Hematopoietic multipotent progenitor cell treated with erythropoietin and hydrocortisone succinate and interleukin-3 and kit ligand, for 6 days (in vitro differentiated cells): ENCODE measurements around the gene MS4A18.

Experiments used
- DNase-seq: peaks from one replicate; pipeline ENCODE4 v3.0.0-alpha.2; 2015

MS4A18 gene

DNA sequence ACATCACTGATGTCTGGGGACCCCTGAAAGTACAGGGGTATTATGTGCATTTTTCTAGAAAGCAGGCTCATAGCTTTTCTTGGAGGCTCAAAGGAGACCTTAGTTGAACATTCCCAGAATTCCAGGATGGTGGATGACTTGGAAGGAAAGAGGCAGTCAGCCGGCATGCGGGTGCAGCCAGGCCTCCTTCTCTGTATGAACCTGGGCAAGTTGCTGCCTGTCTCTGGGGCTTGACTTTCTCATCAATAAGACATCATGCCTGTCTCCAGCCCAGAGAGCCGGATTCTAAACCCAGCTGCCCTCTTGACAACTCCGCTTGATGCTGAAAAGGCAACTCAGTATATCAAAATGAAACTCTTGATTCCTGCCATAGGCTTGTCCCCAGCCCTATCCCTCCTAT lies 44.8 kb downstream of the MS4A18 start:
- DNase-seq = no peak

- no peak for DNase-seq
Observed at GRCh38 chr11:60769811-60770210, 45.3 kb downstream of the MS4A18 start.

DNA sequence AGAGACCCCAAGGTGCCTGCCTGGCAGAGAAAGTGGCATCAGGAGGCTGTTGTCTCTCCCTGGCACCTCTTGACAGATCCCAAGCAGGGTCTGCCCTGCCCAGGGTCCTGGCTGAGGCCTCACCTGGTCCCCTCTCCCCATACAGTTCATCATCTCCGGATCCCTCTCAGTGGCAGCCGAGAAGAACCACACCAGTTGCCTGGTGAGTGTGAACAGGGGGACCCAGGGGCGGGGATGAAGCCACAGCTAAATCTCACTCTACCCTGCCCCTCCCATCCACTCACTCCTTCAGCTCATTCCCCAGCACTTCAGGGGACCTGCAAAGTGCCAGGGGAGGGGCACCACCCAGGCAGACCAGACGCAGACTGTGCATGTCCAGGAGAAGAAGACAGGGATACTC lies 46.6 kb downstream of the MS4A18 start:
- no peak for DNase-seq

DNA sequence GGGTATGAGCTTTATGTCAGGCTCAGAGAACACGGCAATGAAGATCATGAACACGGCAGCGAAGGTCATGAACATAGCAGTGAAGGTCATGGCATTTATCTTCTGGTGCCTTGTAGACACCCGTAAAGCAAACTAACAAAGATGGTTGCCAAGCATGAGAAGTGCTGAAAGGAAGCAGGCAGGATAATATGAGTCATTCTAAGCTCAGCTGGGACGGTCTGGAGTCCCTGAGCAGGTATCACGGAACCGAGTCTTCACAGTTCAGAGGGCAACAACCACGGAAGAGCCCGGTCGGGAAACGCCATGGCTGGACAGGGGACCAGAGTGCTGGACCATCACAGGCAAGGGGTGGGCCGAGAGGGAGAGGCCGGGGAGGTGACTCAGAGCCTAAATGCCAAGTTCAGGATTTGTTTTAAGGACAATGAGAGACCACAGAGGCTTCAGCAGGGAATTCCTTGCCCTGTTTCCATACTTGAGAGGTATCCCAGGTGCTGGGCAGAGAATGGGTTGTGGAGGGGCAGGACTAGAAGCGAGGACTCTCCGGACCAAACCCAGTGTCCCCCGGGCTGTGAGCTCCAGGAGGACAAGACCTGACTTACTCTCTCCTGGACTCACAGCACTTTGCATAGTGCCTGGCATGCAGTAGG lies 47.5 kb downstream of the MS4A18 start:
- no peak for DNase-seq

GRCh38 chr11:60772666-60773065 lies 48.1 kb downstream of the MS4A18 start:
- no peak for DNase-seq

DNA sequence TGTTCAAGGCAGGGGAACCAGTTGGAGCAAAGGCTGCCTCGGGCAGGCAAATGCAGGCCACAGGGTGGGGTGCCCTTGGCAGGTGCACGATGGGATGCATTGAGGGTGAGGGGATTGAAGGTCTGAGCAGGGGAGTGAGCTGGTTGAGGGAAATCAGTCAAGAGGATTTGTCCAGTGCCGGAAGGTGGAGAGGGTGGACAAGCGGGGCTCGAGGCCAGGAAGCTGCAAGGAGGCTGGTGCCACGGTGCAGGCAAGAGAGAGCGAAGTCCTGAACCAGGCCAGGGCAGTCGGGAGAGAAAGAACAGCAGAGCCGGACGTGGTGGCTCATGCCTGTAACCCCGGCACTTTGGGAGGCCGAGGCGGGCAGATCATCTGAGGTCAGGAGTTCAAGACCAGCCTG lies 50.2 kb downstream of the MS4A18 start:
- DNase-seq = no peak

GRCh38 chr11:60775420-60775961 lies 51.0 kb downstream of the MS4A18 start:
- DNase-seq = peak; percentile 92

GRCh38 chr11:60776167-60776566 lies 51.6 kb downstream of the MS4A18 start:
- DNase-seq = no peak

DNA sequence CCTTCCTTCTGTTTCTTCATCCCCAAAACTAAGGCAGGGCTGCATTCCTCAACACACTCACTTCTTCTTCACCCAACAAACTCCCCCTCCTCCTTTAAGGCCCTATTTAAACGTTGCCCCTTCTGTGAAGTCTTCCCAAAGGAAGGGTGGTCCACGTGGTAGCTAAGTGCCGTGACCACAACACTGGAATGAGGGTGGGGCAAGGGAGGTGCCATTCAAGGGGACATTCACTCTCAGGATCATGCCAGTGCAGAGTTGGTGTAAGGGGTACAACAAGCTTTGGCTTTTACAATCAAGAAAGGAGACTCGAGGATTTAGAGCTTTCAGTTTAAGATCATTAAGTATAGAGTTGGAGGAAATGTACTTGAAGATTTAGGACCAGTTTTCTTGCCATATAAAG lies 52.6 kb downstream of the MS4A18 start:
- DNase-seq = no peak

DNA sequence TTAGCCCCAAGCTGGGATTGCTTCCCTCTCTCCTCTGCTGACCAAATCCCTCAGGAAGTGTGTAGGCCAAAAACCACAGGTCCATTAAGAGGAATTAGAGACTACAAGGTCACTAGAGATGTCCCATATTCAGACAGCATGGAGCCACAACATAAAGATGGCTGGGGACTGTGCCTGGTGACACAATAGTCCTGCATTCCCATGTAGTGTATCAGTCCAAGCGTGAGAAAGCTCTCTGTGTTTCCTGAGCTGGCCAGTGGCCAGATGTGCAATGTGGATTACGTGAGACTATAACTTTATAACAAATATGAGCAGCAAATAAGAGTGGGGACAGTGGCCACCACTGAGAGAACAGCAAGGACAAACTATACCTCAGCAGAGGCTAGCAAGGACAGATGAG lies 53.1 kb downstream of the MS4A18 start:
- DNase-seq = no peak

DNA sequence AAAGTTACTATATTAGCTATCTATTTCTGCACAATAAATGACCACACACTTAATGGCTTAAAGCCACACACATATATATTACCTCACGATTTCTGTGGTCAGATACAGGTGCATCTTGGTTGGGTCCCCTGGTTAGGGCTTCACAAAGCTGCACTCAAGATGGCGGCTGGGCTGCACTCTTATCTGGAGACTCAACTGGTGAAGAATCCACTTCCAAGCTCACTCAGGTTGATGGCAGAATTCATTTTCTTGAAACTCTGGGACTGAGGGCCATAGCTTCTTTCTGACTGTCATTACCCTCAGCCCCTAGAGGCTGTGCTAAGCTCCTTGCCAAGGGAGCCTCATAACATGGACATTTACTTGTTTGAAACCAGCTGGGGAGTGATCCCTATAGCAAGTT lies 55.5 kb downstream of the MS4A18 start:
- no peak for DNase-seq

DNA sequence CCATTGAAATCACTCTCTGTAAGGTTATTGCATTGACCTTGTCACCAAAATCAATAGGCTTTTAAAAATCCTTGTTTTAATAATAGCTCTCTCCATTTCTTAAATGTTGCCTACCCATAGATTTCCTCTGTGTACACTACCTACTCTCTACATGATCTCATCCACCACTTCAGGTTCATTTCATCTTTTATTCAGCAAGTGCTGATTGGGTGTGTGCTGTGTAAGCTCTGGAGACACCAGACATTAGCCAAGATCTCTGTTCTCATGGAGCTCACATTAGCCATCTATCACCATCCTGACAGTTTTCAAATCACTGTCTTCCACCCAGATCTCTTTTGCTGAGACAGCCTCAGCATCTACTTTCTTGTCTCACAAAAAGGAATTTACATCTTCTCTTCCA lies 56.3 kb downstream of the MS4A18 start:
- no peak for DNase-seq

- no peak for DNase-seq
Observed at GRCh38 chr11:60781286-60781980, 56.9 kb downstream of the MS4A18 start.

DNA sequence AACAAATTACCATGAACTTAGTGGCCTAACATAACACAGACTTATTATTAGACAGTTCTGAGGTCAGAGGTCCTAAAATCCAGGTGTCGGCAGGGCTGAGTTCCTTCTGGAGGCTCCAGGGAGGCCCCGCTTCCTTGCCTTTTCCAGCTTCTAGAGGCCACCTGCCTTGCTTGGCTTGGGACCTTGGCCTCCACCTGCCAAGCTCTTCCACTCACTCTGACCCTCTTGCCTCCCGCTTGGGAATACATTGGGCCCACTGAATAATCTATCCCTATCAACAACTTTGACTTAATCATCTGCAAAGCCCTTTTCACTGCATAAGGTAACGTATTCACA lies 57.4 kb downstream of the MS4A18 start:
- DNase-seq = no peak

GRCh38 chr11:60782393-60783140 lies 58.0 kb downstream of the MS4A18 start:
- DNase-seq = no peak

DNA sequence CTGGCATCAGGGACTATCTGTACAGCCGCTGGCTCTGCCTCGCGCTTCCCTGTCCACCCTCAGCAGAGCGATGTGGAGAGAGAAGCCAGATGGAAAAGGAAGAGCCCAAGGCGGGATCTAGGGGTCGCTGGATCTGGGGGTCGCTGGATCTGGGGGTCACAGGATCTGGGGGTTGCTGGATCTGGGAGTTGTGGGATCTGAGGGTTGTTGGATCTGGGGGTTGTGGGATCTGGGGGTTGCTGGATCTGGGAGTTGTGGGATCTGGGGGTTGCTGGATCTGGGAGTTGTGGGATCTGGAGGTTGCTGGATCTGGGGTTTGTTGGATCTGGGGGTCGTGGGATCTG lies 58.6 kb downstream of the MS4A18 start:
- DNase-seq = no peak

DNA sequence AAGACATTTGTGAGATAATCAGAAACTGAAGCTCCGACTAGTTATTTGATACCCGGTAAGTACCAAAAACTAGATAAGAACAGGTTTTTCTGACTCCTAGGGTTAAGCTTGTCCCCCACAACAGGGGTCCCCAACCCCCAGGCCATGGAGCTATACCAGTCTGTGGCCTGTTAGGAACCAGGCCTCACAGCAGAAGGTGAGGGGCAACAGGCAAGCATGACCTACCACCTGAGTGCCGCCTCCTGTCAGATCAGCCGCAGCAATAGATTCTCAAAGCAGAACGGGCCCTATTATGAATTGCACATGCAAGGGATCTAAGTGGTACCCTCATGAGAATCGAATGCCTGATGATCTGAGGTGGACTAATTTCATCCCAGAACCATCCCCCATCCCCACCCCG lies 59.4 kb downstream of the MS4A18 start:
- DNase-seq = no peak

DNA sequence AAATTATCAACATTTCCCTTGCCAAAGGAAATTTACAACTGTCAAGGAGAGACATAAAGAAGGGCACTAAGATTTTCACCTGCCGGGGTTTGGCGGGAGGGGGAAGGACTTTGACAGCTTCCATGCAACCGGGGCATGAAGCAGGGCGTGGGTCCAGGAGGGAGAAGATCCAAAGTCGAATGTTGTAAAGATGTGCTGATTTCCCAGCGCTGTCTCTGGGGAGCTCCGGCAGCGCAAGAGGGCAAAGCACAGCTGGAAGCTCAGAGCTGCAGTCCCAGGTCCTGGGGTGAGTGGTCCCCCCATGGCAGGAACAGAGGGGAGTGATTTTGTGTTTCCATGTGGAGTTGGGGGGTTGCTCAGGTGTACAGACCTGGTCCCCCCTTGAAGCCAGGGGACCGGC lies 60.6 kb downstream of the MS4A18 start, which contains the start of gene MS4A10:
TSS of gene MS4A10 (plus strand) at position 198 of the 400 bp plus-strand sequence. CDS start 5,003 bp downstream, outside the sequence.
- DNase-seq = no peak

- no peak for DNase-seq
Observed at GRCh38 chr11:60785806-60786361, 61.4 kb downstream of the MS4A18 start.

DNA sequence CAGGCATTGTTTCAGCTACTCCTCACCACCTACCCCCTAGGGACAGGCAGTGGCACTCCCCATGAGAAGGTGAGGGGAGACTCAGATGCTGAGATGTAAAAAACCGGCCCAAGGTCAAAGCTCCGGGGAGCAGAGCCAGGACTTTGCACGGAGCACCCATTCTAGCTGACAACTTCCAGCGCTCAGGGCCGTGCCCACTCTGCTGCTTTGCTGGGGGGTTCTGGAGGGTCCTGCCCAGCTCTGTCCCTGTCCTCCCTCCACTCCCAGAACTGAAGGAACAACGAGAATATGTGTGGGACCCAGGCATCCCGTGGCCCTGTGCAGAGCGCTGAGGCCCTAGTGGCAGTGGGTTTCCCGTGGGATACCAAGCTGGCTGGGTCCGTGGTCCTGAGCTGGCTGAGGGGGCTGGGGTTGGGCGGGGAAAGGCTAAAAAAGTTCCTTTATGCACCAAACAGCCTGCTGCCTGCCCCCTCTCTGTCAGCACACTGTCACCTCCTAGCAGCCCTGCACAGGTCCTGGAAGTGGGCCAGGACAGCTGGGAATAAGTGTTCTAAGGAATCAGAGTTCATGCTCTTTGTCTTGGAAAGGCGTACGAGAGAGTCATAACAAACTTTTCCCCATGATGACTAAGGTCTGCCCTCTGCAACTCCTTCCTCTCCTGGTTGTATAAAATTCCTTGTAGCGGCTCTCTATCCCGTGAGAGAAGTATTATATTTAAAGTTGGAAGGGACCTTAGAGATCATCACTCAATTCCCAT lies 62.5 kb downstream of the MS4A18 start:
- no peak for DNase-seq

DNA sequence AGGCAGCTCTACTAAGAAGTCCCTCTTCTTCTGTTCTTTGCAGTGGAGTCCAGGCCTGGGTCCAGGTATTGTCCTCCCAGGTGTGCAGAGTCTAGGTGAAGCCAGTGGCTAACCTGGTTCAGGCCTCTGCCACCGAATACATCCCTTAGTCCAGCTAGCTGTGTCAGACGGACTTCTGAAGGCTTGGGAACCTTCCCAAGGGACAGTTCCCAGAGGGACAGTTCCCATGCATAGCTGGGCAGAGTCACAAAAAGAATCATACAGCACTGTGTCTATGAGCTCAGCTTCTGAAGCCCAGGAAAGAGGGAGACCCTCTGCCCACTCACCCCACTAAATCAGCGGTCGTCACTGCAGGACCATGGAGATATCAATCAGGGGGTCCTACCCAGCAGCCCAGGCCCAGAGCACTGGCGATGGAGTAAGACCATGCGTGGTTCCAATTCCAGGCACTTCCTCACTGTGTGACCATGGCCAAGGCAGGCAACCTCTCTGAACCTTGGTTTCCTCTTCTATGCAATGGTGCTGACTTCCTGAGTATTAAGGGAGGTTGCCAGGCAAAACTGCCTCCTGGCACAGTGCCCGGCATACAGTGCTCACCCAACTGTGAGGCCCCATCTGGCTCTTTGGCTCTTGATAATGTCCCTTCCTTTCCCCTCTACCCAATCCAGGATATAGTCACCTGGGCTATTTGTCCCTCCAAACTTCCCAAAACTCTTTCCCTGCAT lies 64.0 kb downstream of the MS4A18 start:
- peak; percentile 18 for DNase-seq

DNA sequence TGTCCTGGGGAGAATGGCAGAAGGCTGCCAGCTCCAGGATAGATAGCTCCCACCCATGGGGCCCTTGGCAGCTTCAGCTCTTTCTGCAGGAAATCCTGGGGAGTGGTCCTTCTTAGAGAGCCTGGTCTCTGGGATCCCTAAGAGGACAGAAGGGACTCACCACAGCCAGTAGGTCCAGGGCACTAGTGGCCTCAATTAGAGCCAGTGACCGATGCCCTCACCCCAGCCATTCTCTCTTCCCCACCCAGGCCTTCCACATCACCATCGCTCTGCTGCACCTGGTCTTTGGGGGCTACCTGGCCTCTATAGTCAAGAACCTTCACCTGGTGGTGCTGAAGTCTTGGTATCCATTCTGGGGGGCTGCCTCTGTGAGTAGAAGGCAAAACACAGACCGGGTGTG lies 66.2 kb downstream of the MS4A18 start:
- DNase-seq = no peak
